ENCODE measurements around the gene P4HTM. TPM values are rescaled to one million over a fixed set of nuclear protein-coding genes. Genes with fewer than 3 reads are reported as not detected.

Gene P4HTM
- total and polyA plus RNA-seq, 2 of the 8 experiments (the other 6 are each of a cell fraction or from before 2014, with no cell fraction given): 19.1 to 25.4 TPM

- ChIA-PET CTCF (ENCODE audit: partially characterized antibody) (interaction anchor here (1.3 kb wide), 1 partner anchor 10 kb away, joined by 3 read pairs; no protein-coding TSS in a partner anchor), POLR2A (ENCODE audit: partially characterized antibody) (interaction anchor here (0.6 to 1.5 kb wide), 2 partner anchors 44 to 206 kb away, joined by 3 to 5 read pairs; partner anchors contain the start of gene WDR6)
- Histone ChIP-seq H2BK20ac (ENCODE audit: low read length) (no peak overlapping the region), H2AFZ (ENCODE audit: low read length) (no peak overlapping the region), H3K9me3 (ENCODE audit: insufficient read depth in 2 of 2, low read depth in 1 of 2, low read length in 1 of 2) (no peaks in the 10 kb centered on the region), H3K79me1 (ENCODE audit: low read depth, low read length) (peaks cover 9% of the 10 kb centered on the region), H2BK120ac (replicated peaks; ENCODE audit: low read depth, low read length) (no peak overlapping the region), H3K23me2 (ENCODE audit: low read depth, low read length) (no peaks in the 10 kb centered on the region), H3K27me3 (replicated peaks in 1 of 4; ENCODE audit: control insufficient read depth in 3 of 4, extremely low read depth in 1 of 4, insufficient read depth in 3 of 4, low read length in 3 of 4) (no peaks in the 10 kb centered on the region), H3K9ac (replicated peaks in 1 of 4; ENCODE audit: extremely low read depth in 1 of 4, low read depth in 3 of 4, low read length in 3 of 4) (0 out of 7 replicates have a peak overlapping the region, but pooled peaks of 1 of the 4 experiments have one; percentile 18), H3K36me3 (ENCODE audit: control insufficient read depth in 2 of 4, insufficient read depth in 4 of 4, low read length in 3 of 4) (peaks cover 2 to 27% (median 12%) of the 10 kb centered on the region in 4 experiments; a peak in 7 of 8 replicates), H3K4me2 (ENCODE audit: insufficient read depth in 1 of 2, low read depth in 2 of 2, low read length in 2 of 2) (peak overlapping the region in 1 of 2 experiments; percentile 63; a peak in 2 of 4 replicates), H2AK5ac (ENCODE audit: low read depth, low read length) (0 out of 2 replicates have a peak overlapping the region, but pooled peaks have one; percentile 53), H3K18ac (ENCODE audit: extremely low read depth, low read length) (no peak overlapping the region), H3K56ac (replicated peaks; ENCODE audit: insufficient read length, low read depth, low read length) (no peak overlapping the region), H4K20me1 (replicated peaks in 1 of 2; ENCODE audit: control insufficient read depth in 1 of 2, insufficient read depth in 2 of 2, low read length in 2 of 2) (no peaks in the 10 kb centered on the region), H2BK5ac (ENCODE audit: low read depth, low read length) (peak overlapping the region; percentile 3; the same call in 1 of the 2 replicates), H4K5ac (ENCODE audit: insufficient read length, low read depth, low read length) (no peak overlapping the region), H3K4me1 (replicated peaks in 1 of 4; ENCODE audit: control insufficient read depth in 3 of 4, insufficient read depth in 4 of 4, low read length in 3 of 4) (peaks cover 3 to 8% (median 5%) of the 10 kb centered on the region in 4 experiments; a peak in 6 of 7 replicates), H3K14ac (ENCODE audit: insufficient read length) (no peak overlapping the region), H2BK15ac (ENCODE audit: low read length) (no peak overlapping the region), H4K8ac (ENCODE audit: extremely low read depth, insufficient read depth, low read length) (no peak overlapping the region), H3K23ac (ENCODE audit: insufficient read length) (no peak overlapping the region), H4K91ac (replicated peaks; ENCODE audit: insufficient read length, low read length) (no peak overlapping the region), H2BK12ac (ENCODE audit: low read depth, low read length) (peak overlapping the region; percentile 33; the same call in 1 of the 2 replicates), H3K4me3 (ENCODE audit: extremely low read depth in 1 of 4, insufficient read depth in 2 of 4, low read depth in 3 of 4, low read length in 4 of 4) (no peak overlapping the region), H3K4ac (replicated peaks; ENCODE audit: insufficient read length, low read depth, low read length) (no peak overlapping the region), H3K79me2 (ENCODE audit: control insufficient read depth in 1 of 2, insufficient read depth in 2 of 2, low read length in 2 of 2) (peaks cover 0 to 4% of the 10 kb centered on the region in 2 experiments; a peak in 1 of 4 replicates), H3K27ac (ENCODE audit: low read depth, low read length) (no peak overlapping the region)
- no peak for FAIRE-seq
- 81% methylated on average over 4 of the region's 4 CpGs; no CpG with 5 or more reads in 1 of the 2 experiments for WGBS, 2 experiments (ENCODE audit: extremely low coverage in 1 of 2, insufficient coverage in 1 of 2, insufficient read length in 1 of 2, insufficient replicate concordance in 2 of 2, low coverage in 1 of 2, low lambda C conversion rate in 2 of 2, missing lambda C conversion rate in 1 of 2)
- TF ChIP-seq TEAD4 (IDR thresholded peaks at IDR 0.05; ENCODE audit: low read depth, low read length): no peak
- DNase-seq (ENCODE audit: low read depth in 1 of 2, low spot score in 2 of 2): no peak
Observed at GRCh38 chr3:48962939-48963338, 27.1 kb upstream of the P4HTM start.

All from H1 (cell line).